Measurements from ENCODE around the gene TMED10. TPM values are rescaled to one million over a fixed set of nuclear protein-coding genes. Genes with fewer than 3 reads are reported as not detected.

Gene TMED10
- total and polyA plus RNA-seq, 2 donors (not counting 1 experiment from before 2014, with no cell fraction given), result 223 to 333 TPM

DNA sequence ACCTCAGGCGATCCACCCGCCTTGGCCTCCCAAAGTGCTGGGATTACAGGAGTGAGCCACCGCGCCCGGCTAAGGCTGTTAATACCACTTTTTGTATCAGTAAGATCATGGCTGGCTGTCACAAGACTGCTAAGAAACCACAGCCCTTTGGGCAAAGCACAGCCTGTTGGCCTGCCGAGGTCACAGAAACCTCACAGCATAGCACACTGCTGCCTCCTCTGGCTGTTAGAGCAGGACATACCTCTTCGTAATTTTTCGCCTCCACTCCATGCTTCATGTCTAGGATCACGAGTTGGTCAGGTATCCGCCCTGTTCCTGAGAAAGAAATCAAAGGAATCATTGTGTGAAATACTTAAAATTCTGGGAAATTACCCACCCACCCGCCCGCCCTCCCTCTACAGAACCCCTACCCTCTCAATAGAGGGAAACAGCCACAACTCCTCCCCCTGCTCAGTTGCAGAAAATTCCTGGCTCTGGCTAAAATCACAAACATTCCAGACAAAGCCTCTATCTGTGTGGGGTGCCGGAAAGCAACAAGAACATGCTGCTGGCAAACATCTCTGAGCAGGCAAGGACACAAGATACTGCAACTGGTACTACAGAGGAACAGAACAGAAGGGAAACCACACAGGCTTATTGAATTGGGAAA lies 28.9 kb downstream of the TMED10 start:
- H3K9me3 ChIP-seq (ENCODE audit: control insufficient read depth, insufficient read depth, low read depth, low read length), result no peaks in the 10 kb centered on the region
- peak overlapping the region; percentile 54 for H3K27ac ChIP-seq (ENCODE audit: insufficient read depth, low read length)
- no peaks in the 10 kb centered on the region for H3K4me1 ChIP-seq (ENCODE audit: control insufficient read depth, extremely low read depth, insufficient read depth, low read length)
- no peaks in the 10 kb centered on the region for H3K27me3 ChIP-seq (ENCODE audit: control insufficient read depth, insufficient read depth, low read length)
- peak; percentile 84 to 92 for DNase-seq (ENCODE audit: low read depth in 2 of 2)
- no peak overlapping the region for H3K9ac ChIP-seq (ENCODE audit: insufficient read depth, low read length)
- H3K4me3 ChIP-seq (replicated peaks in 1 of 4; ENCODE audit: control extremely low read depth in 1 of 4, insufficient read depth in 1 of 4, low read depth in 3 of 4, low read length in 4 of 4), result no peak overlapping the region
- H3K4me2 ChIP-seq (ENCODE audit: extremely low read depth, insufficient read depth, low read length), result no peak overlapping the region
- peaks cover 3% of the 10 kb centered on the region for H3K79me2 ChIP-seq (ENCODE audit: control insufficient read depth, insufficient read depth, low read length)
- TF ChIP-seq EZH2 (IDR thresholded peaks at IDR 0.05; ENCODE audit: low read length, missing control alignments) (no peak), CTCF (conservative IDR thresholded peaks at IDR 0.05 in 1 of 2, IDR thresholded peaks at IDR 0.05 in 1 of 2; ENCODE audit: low read depth in 1 of 2, low read length in 2 of 2) (peak; percentile 44 to 66)
- no peak overlapping the region for H2AFZ ChIP-seq (ENCODE audit: low read length)
- H3K36me3 ChIP-seq (ENCODE audit: control insufficient read depth, insufficient read depth, low read length), result peaks cover 1% of the 10 kb centered on the region
- no peaks in the 10 kb centered on the region for H4K20me1 ChIP-seq (ENCODE audit: control insufficient read depth, extremely low read depth, insufficient read depth, low read length)

DNA sequence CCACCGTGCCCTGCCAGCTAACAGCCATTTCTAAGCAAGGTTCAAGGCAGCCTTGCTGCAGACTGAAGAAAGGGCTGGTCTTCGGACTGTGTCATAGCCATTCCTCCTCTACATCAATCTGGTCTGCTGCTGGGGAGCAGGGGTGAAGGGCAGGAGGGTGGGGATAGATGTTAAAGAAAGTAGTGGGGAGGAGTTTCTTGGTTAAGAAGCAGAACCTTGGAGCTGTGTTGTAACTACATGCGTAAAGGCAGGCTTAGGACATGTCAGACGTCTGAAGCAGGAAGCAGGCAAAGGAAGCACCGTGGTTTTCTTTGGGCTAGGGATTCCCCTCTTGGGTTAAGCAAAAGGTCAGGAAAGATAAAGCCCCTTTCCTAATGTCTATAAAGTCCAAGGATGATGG lies 31.5 kb downstream of the TMED10 start:
- Histone ChIP-seq H3K36me3 (ENCODE audit: control insufficient read depth, insufficient read depth, low read length) (peaks cover 1% of the 10 kb centered on the region), H3K4me1 (ENCODE audit: control insufficient read depth, extremely low read depth, insufficient read depth, low read length) (no peaks in the 10 kb centered on the region), H3K4me3 (replicated peaks in 1 of 4; ENCODE audit: control extremely low read depth in 1 of 4, insufficient read depth in 1 of 4, low read depth in 3 of 4, low read length in 4 of 4) (no peak overlapping the region), H4K20me1 (ENCODE audit: control insufficient read depth, extremely low read depth, insufficient read depth, low read length) (no peaks in the 10 kb centered on the region), H2AFZ (ENCODE audit: low read length) (no peak overlapping the region), H3K27me3 (ENCODE audit: control insufficient read depth, insufficient read depth, low read length) (no peaks in the 10 kb centered on the region), H3K9me3 (ENCODE audit: control insufficient read depth, insufficient read depth, low read depth, low read length) (no peaks in the 10 kb centered on the region), H3K79me2 (ENCODE audit: control insufficient read depth, insufficient read depth, low read length) (peaks cover 4% of the 10 kb centered on the region), H3K9ac (ENCODE audit: insufficient read depth, low read length) (no peak overlapping the region), H3K4me2 (ENCODE audit: extremely low read depth, insufficient read depth, low read length) (no peak overlapping the region), H3K27ac (ENCODE audit: insufficient read depth, low read length) (no peak overlapping the region)
- no peak for DNase-seq (ENCODE audit: low read depth in 2 of 2)
- TF ChIP-seq EZH2 (IDR thresholded peaks at IDR 0.05; ENCODE audit: low read length, missing control alignments) (no peak), CTCF (conservative IDR thresholded peaks at IDR 0.05 in 1 of 2, IDR thresholded peaks at IDR 0.05 in 1 of 2; ENCODE audit: low read depth in 1 of 2, low read length in 2 of 2) (no peak)

DNA sequence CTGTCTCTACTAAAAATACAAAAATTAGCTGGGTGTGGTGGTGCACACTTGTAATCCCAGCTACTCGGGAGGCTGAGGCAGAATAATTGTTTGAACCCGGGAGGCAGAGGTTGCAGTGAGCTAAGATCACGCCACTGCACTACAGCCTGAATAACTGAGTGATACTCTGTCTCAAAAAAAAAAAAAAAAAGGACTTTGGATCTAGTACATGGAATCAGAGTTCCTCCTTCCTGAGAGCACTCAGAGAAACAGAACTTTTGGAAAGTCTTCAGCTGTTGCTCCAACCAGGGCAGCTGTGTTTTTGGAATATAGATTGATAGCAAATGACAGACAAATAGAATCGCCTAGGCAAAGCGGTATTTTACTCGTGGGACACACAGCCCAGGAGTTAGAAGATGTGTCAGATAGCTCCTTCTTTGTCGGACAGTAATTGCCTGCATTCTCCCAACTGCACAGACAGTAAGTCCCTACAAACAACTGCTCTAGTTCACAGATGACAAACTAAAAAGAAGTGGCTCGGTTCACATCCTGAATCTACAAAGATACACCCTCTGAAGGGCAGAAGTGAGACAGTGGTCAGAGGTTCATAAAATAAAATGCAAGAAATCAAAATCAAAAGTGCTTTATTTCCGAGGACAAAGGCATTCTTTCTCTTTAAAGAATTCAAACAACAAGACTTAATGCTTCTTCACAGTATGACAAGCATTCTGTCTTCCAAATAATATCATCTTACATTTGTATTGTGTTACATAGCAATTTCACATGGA lies 32.5 kb downstream of the TMED10 start:
- no peak overlapping the region for H3K27ac ChIP-seq (ENCODE audit: insufficient read depth, low read length)
- no peak overlapping the region for H3K4me2 ChIP-seq (ENCODE audit: extremely low read depth, insufficient read depth, low read length)
- peaks cover 4% of the 10 kb centered on the region for H3K79me2 ChIP-seq (ENCODE audit: control insufficient read depth, insufficient read depth, low read length)
- no peak for TF ChIP-seq EZH2 (IDR thresholded peaks at IDR 0.05; ENCODE audit: low read length, missing control alignments)
- no peak for TF ChIP-seq CTCF (conservative IDR thresholded peaks at IDR 0.05 in 1 of 2, IDR thresholded peaks at IDR 0.05 in 1 of 2; ENCODE audit: low read depth in 1 of 2, low read length in 2 of 2)
- no peaks in the 10 kb centered on the region for H3K9me3 ChIP-seq (ENCODE audit: control insufficient read depth, insufficient read depth, low read depth, low read length)
- H4K20me1 ChIP-seq (ENCODE audit: control insufficient read depth, extremely low read depth, insufficient read depth, low read length), result no peaks in the 10 kb centered on the region
- no peaks in the 10 kb centered on the region for H3K27me3 ChIP-seq (ENCODE audit: control insufficient read depth, insufficient read depth, low read length)
- H3K4me1 ChIP-seq (ENCODE audit: control insufficient read depth, extremely low read depth, insufficient read depth, low read length), result no peaks in the 10 kb centered on the region
- DNase-seq (ENCODE audit: low read depth in 2 of 2), result no peak
- H3K9ac ChIP-seq (ENCODE audit: insufficient read depth, low read length), result no peak overlapping the region
- H2AFZ ChIP-seq (ENCODE audit: low read length), result no peak overlapping the region
- no peak overlapping the region for H3K4me3 ChIP-seq (replicated peaks in 1 of 4; ENCODE audit: control extremely low read depth in 1 of 4, insufficient read depth in 1 of 4, low read depth in 3 of 4, low read length in 4 of 4)
- H3K36me3 ChIP-seq (ENCODE audit: control insufficient read depth, insufficient read depth, low read length), result peaks cover 1% of the 10 kb centered on the region
